HepG2 (cell line): ENCODE measurements around the gene CD68. TPM values are rescaled to one million over a fixed set of nuclear protein-coding genes. Genes with fewer than 3 reads are reported as not detected.
A peak's percentile ranks its signal among the peaks of the same experiment; 100 is the strongest.

Experiments used
- ATAC-seq: fragments of 200-7000 bp; cut with Tn5 transposase; 3 replicates; pipeline ENCODE4 v1.9.1; 2020; ENCODE audit warnings: mild to moderate bottlenecking, moderate library complexity
- BruUV-seq: library from RNA; stranded (reverse); fragments of 400-500 nt; replicated peaks from 2 replicates; lab custom pipeline; 2021; lab: Mats Ljungman, UMichigan
- CTCF ChIA-PET: fragments of 300-600 bp; formaldehyde crosslinking; extraction: SDS; loops from one replicate; lab custom pipeline; 2021; ENCODE audit warnings: low total read pairs, inconsistent platforms, low intra/inter-chr PET ratio; lab: Yijun Ruan, JAX
- POLR2A ChIA-PET: fragments of 350-600 bp; sonication (Branson Sonifier 250); formaldehyde crosslinking; loops from one replicate; lab custom pipeline; 2020; ENCODE audit warnings: antibody characterized with exemption, inconsistent platforms; lab: Yijun Ruan, JAX
- DNase-seq: peaks from one replicate; pipeline ENCODE4 v3.0.0-alpha.2; 2015; ENCODE audit warnings: low spot score
- FAIRE-seq: peaks from 3 replicates; lab custom pipeline; 2011; peaks lifted over from hg19 to GRCh38; lab: Jason Lieb, UNC
- H2AFZ ChIP-seq: one replicate; pipeline ENCODE4 v1.6.1; 2011; ENCODE audit warnings: low read length, inconsistent platforms
- H3K27ac ChIP-seq: fragments of 300-600 bp; 3 replicates; pipeline ENCODE4 v1.8.0; 2011; ENCODE audit warnings: mixed run types, mild to moderate bottlenecking, mixed read lengths, low read length, inconsistent platforms; ENCODE audit not compliant: insufficient read depth; ENCODE audit errors: extremely low read length
- H3K27me3 ChIP-seq, 2 experiments: fragments of 200-600 bp in 1 of 2; 2 replicates in 1 of 2; 3 replicates in 1 of 2; pipeline versions ENCODE4 v1.6.0 to v1.8.0; 2011; ENCODE audit warnings: low read length in 2 of 2, mild to moderate bottlenecking in 2 of 2, moderate library complexity in 2 of 2, inconsistent platforms in 1 of 2; ENCODE audit not compliant: insufficient read depth in 2 of 2, control insufficient read depth in 1 of 2
- H3K36me3 ChIP-seq, 2 experiments: fragments of 200-600 bp in 1 of 2; replicated peaks in 1 of 2; 2 replicates in 1 of 2; 3 replicates in 1 of 2; pipeline versions ENCODE4 v1.5.1 to v1.8.0; 2011; ENCODE audit warnings: low read length in 2 of 2, inconsistent platforms in 1 of 2; ENCODE audit not compliant: insufficient read depth in 2 of 2, control insufficient read depth in 1 of 2
- H3K4me1 ChIP-seq: 2 replicates; pipeline ENCODE4 v1.5.1; 2012; ENCODE audit warnings: low read length, inconsistent platforms; ENCODE audit not compliant: insufficient read depth
- H3K4me2 ChIP-seq: 2 replicates; pipeline ENCODE4 v1.6.0; 2011; ENCODE audit warnings: low read depth, low read length, inconsistent platforms
- H3K4me3 ChIP-seq, 3 experiments: fragments of 200-600 bp in 1 of 3; sonication (generic), shearing (Covaris generic) in 1 of 3; replicated peaks in 1 of 3; 2 replicates each; pipeline ENCODE4 v1.5.1; 2011 to 2016; ENCODE audit warnings: low read length in 3 of 3, inconsistent platforms in 2 of 3, low read depth in 2 of 3, mild to moderate bottlenecking in 2 of 3, control low read depth in 1 of 3, mixed read lengths in 1 of 3; ENCODE audit not compliant: insufficient read depth in 1 of 3
- H3K79me2 ChIP-seq: one replicate; pipeline ENCODE4 v1.6.1; 2011; ENCODE audit warnings: low read length, inconsistent platforms; ENCODE audit not compliant: insufficient read depth
- H3K9ac ChIP-seq: 2 replicates; pipeline ENCODE4 v1.6.0; 2011; ENCODE audit warnings: mild to moderate bottlenecking, low read depth, low read length, inconsistent platforms; ENCODE audit not compliant: insufficient read depth
- H3K9me3 ChIP-seq: 2 replicates; pipeline ENCODE4 v1.5.1; 2012; ENCODE audit warnings: mild to moderate bottlenecking, low read length
- H4K20me1 ChIP-seq: 2 replicates; pipeline ENCODE4 v1.6.0; 2011; ENCODE audit warnings: inconsistent platforms, mild to moderate bottlenecking, low read length, moderate library complexity; ENCODE audit not compliant: insufficient read depth
- ATF5 ChIP-seq: sonication (generic); formaldehyde crosslinking; IDR thresholded peaks from 2 replicates; pipeline ENCODE4 v1.4.0; 2020; ENCODE audit warnings: mild to moderate bottlenecking, low read depth, missing genetic modification reagents
- CHCHD3 ChIP-seq: sonication (generic); formaldehyde crosslinking; IDR thresholded peaks from 2 replicates; pipeline ENCODE4 v1.8.0; 2022; ENCODE audit warnings: mild to moderate bottlenecking, missing genetic modification reagents, moderate library complexity
- HOXA7 ChIP-seq: sonication (generic); formaldehyde crosslinking; IDR thresholded peaks from 2 replicates; pipeline ENCODE4 v1.8.1; 2022; ENCODE audit warnings: mild to moderate bottlenecking, missing genetic modification reagents, moderate library complexity
- PCBP2 ChIP-seq: fragments of 200-400 bp; formaldehyde crosslinking; optimal IDR thresholded peaks from 2 replicates; pipeline ENCODE3; 2018; ENCODE audit warnings: low read length, low read depth; ENCODE audit not compliant: poor library complexity, severe bottlenecking
- ZFP90 ChIP-seq: sonication (generic); formaldehyde crosslinking; IDR thresholded peaks from 2 replicates; pipeline ENCODE4 v1.8.0; 2022; ENCODE audit warnings: missing genetic modification reagents, mild to moderate bottlenecking, inconsistent platforms, borderline replicate concordance
- WGBS: methylation state at CpG from one replicate; pipeline ENCODE4 v1.1.6; 2017; ENCODE audit warnings: low lambda C conversion rate; 5-methylcytosine and 5-hydroxymethylcytosine counted together
- in situ Hi-C: cut with HindIII; loops from 2 replicates; pipeline ENCODE4 v1.10.0; 2017; ENCODE audit warnings: low pct_unique_long_range_greater_than_20kb; ENCODE audit not compliant: extremely low pct_ligation_motif_present
- intact Hi-C: fragments of 100-400 bp; cut with micrococcal nuclease; formaldehyde crosslinking; loops from one replicate; pipeline ENCODE4 v1.10.0; 2022; ENCODE audit not compliant: unreplicated experiment
- polyA plus RNA-seq, 8 experiments: library from polyadenylated mRNA; depleted of rRNA in 3 of 8; stranded (reverse) in 7 of 8; unstranded in 1 of 8; fragments of >200 nt; fragmentation: Illumina TruSeq in 4 of 8; extraction: Trizol in 4 of 8; gene quantifications; 2 replicates each; pipeline versions ENCODE4 v1.2.1 to v1.2.3, GENCODE V29; 2011 to 2016; ENCODE audit warnings: low read depth in 4 of 8, missing spikeins in 1 of 8, mixed read lengths in 1 of 8; ENCODE audit not compliant: insufficient read depth in 1 of 8
- total RNA-seq, 5 experiments: library from RNA; depleted of rRNA; stranded (reverse); fragments of >200 nt; fragmentation: Illumina TruSeq; extraction: Trizol; gene quantifications; 2 replicates each; pipeline ENCODE4 v1.2.3, GENCODE V29; 2016; ENCODE audit warnings: low read depth in 1 of 5

Gene CD68
- total and polyA plus RNA-seq, 2 of the 13 experiments (the other 11 are each of a cell fraction or from before 2014, with no cell fraction given) = 10.3 to 104 TPM

GRCh38 chr17:7580604-7581575 lies 1.5 kb downstream of the CD68 start:
- no peak; the same call in 2 of the 3 replicates for ATAC-seq
- intact Hi-C loops = no loop called here
- no TSS peak for BruUV-seq
- Histone ChIP-seq H2AFZ (no peak overlapping the region), H3K4me1 (peaks cover 80% of the 10 kb centered on the region), H3K4me2 (peak overlapping the region; percentile 72), H3K27ac (peak overlapping the region; percentile 88)
- no peak for FAIRE-seq
- 92% methylated on average over 23 of the region's 23 CpGs for WGBS
- no peak for DNase-seq
- TF ChIP-seq HOXA7 (CRISPR knock-in tag) = no peak
- TF ChIP-seq PCBP2 = no peak
- no peak for TF ChIP-seq ZFP90 (CRISPR knock-in tag)
- no peak for TF ChIP-seq ATF5 (CRISPR knock-in tag)
- no peak for TF ChIP-seq CHCHD3 (CRISPR knock-in tag)
- TF ChIP-seq, all 625 proteins: peak for 0
- Histone ChIP-seq H3K4me3 (peak overlapping the region in 1 of 3 experiments; percentile 58; a peak in 1 of 6 replicates), H3K36me3 (peaks cover 8 to 30% of the 10 kb centered on the region in 2 experiments), H3K27me3 (no peaks in the 10 kb centered on the region; a peak in 1 of 5 replicates), H3K79me2 (peaks cover 33% of the 10 kb centered on the region), H3K9ac (peak overlapping the region; percentile 75; the same call in 1 of the 2 replicates), H3K9me3 (no peaks in the 10 kb centered on the region), H4K20me1 (peaks cover 35% of the 10 kb centered on the region)
- in situ Hi-C loops = no loop called here
- POLR2A ChIA-PET = interaction anchor here (1.3 to 3.6 kb wide), 2 partner anchors 47 to 106 kb away, joined by 6 to 37 read pairs; partner anchors contain the start of genes SAT2 and TP53
- CTCF ChIA-PET = no interaction called here
